Measurements from ENCODE around the gene FAM131B. TPM values are rescaled to one million over a fixed set of nuclear protein-coding genes. Genes with fewer than 3 reads are reported as not detected.
A peak's percentile ranks its signal among the peaks of the same experiment; 100 is the strongest.

FAM131B gene
- total RNA-seq, 1 donor from 2014 or later = 1.5 TPM

DNA sequence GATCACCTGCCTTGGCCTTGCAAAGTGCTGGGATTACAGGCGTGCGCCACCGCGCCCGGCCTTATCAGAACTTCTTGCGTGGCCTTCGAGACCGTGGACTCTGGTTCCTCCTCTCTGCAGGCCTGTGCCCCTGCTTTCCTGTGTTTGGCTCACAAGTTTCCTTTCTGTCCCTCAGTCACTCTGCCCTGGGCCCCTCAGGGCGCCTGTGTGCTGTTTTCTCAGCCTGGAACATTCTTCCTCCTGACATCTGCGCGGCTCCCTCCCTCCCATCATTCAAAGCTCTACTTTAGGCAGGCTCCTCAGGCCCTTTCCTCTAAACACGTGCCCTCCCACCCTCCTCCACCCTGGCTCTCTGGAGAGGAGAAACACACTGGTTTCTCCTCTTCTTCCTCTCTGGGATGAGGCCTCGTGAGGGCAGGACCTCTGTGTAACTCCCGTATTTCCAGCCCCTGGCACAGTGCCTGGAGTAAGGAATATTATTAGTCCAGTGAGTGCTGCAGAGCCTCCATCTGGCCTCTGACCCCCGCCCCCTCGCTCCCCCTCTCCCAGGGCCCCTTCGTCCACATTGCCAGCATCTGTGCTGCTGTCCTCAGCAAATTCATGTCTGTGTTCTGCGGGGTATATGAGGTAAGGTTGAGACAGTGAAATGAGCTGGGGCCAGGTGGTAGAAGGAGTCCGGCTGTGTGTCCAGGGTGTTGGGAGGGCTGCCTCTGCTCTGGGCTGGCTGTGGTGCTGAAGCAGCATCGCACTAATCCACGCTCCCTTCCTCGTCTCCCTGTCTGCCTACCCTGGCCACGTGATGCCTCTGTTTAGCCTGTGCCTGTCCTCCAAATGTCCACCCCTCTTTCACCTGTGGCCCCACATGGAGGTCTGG is 39.5 kb downstream of the FAM131B start:
- peak; percentile 28 for DNase-seq

DNA sequence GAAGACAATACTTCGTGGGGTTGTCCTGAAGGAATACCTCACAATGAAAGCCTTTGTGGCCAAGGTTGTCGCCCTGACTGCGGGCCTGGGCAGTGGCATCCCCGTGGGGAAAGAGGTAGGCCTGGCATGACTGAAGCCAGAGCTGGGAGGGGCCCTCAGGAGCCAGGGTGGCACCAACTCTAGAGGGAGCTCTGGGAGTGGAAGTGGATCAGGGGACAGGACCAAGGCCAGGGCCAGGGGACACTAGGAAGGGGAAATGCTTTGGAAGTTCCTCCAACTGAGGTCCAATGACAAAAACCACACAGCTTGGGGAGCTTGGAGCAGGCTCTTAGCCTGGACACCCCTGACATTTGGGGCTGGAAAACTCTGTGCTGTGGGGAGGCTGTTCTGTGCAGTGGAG is 40.8 kb downstream of the FAM131B start:
- DNase-seq = no peak

DNA sequence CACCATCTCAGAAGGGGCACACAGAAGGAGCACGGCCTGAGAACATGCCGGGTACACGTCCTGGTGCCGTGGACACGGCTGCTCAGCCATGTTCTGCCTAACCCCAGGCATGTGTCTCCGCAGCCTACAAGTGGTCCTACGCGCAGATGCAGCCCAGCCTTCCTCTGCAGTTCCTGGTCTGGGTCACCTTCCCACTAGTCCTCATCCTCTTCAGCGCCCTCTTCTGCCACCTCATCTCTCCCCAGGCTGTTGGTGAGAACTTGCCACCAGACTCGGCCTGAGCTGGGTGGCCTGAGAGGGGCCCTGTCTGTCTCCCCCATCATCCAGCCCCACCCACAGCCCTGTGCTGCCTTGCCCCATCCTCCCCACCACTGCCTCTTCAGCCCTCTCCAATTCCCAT is 41.3 kb downstream of the FAM131B start:
- no peak for DNase-seq

DNA sequence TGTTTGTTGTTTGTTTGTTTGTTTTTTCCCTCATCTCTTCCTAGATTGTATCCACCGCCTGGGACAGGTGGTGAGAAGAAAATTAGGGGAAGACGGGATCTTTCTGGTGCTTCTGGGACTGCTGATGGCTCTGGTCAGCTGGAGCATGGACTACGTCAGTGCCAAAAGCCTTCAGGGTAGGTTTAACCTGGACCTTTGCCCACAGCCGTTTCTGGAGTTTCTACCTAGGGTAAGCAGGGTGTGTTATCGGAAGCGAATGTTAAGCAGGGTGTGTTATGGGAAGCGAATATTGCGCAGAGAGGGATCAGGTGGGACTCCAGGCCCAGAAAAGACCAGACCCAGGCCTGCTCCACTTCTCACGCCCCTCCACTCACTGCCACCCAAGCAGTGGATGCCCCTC is 41.9 kb downstream of the FAM131B start:
- no peak for DNase-seq

DNA sequence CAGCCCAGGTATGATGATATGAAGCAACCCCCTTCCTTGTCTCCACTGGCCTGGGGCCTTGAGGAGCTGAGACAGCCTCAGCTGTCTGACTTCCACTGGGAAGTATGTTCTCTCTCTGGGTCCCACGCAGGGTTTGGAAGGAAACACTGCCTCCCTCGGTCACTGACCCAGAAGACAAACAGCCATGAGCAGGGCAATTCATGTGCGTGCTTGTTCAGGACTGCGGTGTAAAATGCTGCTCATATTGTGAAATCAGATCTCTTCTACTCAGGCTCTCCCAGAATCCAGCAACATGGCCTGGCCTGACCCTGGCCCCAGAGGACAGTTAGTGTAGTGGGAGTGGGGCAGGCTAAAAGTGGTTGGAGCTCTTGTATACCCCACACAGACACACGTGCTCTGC is 43.9 kb downstream of the FAM131B start:
- DNase-seq = peak; percentile 31

DNA sequence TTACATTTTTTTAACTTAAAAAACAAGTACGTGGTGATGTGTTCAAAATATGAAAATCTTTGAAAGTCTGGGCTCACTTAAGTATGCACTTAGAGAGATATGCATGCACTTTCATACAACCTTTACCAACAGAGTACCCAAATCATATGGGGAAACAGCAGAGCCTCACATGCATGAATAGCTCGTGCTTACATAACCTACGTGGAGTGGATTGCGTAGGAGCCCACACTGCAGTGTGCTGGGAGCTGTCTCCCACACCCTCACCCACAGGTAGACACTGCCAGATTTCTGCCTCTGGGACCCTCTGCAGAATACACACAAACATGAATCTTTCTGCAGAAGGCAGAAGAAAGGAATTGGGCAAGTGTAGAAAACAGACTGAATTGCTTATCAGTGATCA is 46.0 kb downstream of the FAM131B start:
- DNase-seq = no peak

DNA sequence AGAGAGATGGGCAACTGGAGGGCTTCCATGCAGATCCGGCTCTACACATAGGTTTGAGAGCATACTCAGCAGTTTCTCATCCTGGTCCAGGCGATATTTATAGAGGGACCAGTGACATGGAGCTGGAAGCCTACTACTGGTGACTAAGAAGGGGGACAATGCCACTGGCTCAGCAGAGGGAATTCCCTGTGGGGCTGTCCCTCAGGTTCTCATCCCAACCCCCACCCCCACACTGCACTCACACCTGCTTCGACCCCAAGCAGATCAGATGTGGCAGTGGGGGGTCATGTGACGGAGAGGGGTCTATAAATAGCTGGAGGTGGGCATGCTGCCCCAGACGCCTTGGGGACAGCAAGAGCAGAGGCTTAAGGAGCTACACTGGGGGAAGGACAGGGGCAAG is 46.7 kb downstream of the FAM131B start, which contains the start of gene CLCN1:
Gene CLCN1, plus strand, starts transcription at position 336 of the 400 bp plus-strand sequence. CDS start 102 bp downstream, outside the sequence.
- DNase-seq = peak; percentile 24

DNA sequence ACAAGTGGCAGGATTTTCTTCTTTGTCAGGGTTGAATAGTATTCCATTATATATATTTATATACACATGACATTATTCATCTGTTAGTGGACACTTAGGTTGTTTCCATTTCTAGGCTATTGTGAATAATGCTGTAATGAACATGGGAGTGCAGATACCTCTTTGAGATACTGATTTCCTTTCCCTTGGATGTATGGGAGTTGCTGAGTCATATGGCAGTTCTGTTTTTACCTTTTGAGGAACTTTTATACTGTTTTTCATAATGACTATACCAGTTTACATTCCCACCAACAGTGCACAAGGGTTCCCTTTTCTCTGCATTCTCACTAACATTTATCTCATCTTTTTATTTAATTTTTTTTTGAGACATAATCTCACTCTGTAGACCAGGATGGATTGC is 48.4 kb downstream of the FAM131B start:
- no peak for DNase-seq

DNA sequence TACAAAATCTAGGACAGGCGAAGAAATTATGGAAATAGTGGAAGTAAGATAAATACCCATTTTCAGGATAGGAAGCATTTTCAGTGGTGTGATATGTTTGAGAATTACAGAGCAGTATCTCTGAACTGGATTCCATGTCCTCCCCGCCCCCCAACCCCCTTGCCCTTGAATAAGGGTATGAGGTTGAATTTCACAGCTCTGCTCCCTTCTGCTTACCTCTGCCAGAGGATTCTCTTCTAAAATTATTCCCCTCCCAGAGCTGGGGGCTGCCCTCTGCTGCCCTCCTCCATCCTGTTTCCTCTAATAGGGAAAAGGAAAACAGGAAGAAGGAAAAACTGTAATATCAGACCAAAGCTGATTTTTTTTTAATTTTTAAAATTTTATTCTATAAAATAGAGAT is 53.9 kb downstream of the FAM131B start:
- no peak for DNase-seq

DNA sequence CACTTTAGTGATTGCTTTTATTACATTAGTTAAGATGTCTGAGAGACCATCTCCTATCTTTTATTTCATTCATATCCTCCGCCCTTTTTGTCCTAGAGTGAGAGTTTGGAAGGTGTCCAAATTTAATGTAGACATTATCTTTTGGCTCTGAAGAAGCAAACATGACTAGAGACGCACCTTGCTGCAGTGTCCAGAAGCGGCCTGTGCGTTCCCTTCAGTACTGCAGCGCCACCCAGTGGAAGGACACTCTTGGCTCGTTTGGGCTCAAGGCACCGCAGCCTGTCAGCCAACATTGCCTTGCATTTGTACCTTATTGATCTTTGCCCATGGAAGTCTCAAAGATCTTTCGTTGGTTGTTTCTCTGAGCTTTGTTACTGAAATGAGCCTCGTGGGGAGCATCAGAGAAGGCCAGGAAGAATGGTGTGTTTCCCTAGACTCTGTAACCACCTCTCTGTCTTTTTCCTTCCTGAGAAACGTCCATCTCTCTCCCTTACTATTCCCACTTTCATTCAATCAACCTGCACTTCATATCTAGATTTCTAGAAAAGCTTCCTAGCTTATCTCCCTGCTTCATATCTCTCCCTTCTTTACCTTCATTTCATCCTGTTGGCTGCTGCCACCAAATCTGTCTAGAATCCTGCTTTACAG is 57.0 kb downstream of the FAM131B start:
- peak; percentile 55 for DNase-seq

DNA sequence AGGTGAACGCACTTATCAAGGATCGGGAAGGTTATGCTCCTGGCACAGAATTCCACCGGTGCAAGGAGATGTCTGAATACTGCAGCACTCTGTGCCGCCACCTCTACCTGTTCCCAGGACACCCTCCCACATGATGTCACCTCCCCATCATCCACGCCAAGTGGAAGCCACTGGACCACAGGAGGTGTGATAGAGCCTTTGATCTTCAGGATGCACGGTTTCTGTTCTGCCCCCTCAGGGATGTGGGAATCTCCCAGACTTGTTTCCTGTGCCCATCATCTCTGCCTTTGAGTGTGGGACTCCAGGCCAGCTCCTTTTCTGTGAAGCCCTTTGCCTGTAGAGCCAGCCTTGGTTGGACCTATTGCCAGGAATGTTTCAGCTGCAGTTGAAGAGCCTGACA is 57.6 kb downstream of the FAM131B start:
- DNase-seq = no peak

DNA sequence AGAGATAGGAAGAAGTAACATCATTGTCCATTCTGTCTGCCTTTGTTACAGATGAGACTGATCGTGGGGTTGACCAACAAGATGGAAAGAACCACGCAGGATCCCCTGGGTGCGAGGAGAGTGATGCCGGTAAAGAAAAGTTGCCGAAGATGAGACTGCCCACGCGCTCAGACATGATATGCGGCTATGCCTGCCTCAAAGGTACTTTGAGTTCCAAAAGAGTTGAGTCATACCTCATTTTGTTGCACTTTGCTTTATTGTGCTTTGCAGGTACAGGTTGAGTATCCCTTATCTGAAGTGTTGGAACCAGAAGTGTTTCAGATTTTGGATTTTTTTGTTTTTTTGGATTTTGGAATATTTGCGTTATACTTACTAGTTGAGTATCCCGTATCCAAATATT is 58.8 kb downstream of the FAM131B start:
- DNase-seq = no peak

Small RNA genes within 50 kb of the gene (small RNA-seq; reads per million reads assigned to genes)
- 0.10 reads per million for gene MIR6892 (ENCODE audit: low replicate concordance)

Other genes starting within 250 kb of the FAM131B start
- 11.3 TPM for gene PIP, start 230.6 kb downstream of the FAM131B start, total RNA-seq
- gene TAS2R39, start 179.3 kb downstream of the FAM131B start, total RNA-seq = not detected
- gene TAS2R40, start 140.7 kb downstream of the FAM131B start, total RNA-seq = not detected
- 95.8 TPM for gene GSTK1, start 99.3 kb downstream of the FAM131B start, total RNA-seq
- gene TMEM139, start 77.8 kb downstream of the FAM131B start, total RNA-seq = 0.51 TPM
- 27.0 TPM for gene CASP2, start 74.4 kb downstream of the FAM131B start, total RNA-seq
- gene CLCN1, start 46.6 kb downstream of the FAM131B start, total RNA-seq = 3.1 TPM
- 33.7 TPM for gene ZYX, start 18.6 kb upstream of the FAM131B start, total RNA-seq
- 12.5 TPM for gene EPHA1, start 46.1 kb upstream of the FAM131B start, total RNA-seq
- not detected for gene TAS2R60, start 80.7 kb upstream of the FAM131B start, total RNA-seq
- 0.31 TPM for gene TAS2R41, start 115.2 kb upstream of the FAM131B start, total RNA-seq
- 3.0 TPM for gene CTAGE15, start 209.1 kb upstream of the FAM131B start, total RNA-seq

All from tongue (tissue), 3 donors.